ENCODE measurements around the gene TAS1R2.

Gene TAS1R2

DNA sequence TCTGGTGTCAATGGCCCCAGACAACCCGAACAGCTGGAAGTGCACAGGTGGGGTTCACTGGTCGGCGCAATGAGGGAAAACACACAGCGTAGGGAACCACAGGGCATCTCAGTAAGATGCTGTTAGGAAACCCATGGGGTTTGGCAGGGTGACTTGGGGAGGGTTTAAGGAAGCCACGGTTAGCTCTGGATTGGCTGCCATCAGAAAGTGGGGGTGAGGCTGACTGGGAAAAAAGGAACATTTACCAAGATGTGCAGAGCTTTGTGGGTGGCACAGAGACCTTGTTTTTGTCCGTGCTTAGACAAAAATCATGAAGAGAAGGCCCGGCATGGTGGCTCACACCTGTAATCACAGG, 31.9 kb upstream of the TAS1R2 start:
- peak in 1 of 2 experiments; percentile 45 for DNase-seq (ENCODE audit: low read depth in 1 of 2, low spot score in 1 of 2)

GRCh38 chr1:18890706-18891425, 31.4 kb upstream of the TAS1R2 start:
- no peak overlapping the region for H3K4me3 ChIP-seq (replicated peaks; ENCODE audit: insufficient read depth, low read length)
- DNase-seq (ENCODE audit: low read depth in 1 of 2, low spot score in 1 of 2) = no peak

More for the DNA sequence above, 31.9 kb upstream of the TAS1R2 start:
- Histone ChIP-seq H3K27ac (replicated peaks) (no peak overlapping the region), H3K4me3 (replicated peaks; ENCODE audit: insufficient read depth, low read length) (no peak overlapping the region), H3K27me3 (ENCODE audit: insufficient read depth, poor library complexity, severe bottlenecking) (no peaks in the 10 kb centered on the region)
- TF ChIP-seq REST (IDR thresholded peaks at IDR 0.05; ENCODE audit: insufficient replicate concordance, low read depth) (no peak), GABPA (IDR thresholded peaks at IDR 0.05; ENCODE audit: low read depth) (no peak), SPI1 (IDR thresholded peaks at IDR 0.05; ENCODE audit: borderline replicate concordance, low read depth) (no peak), POLR2AphosphoS5 (IDR thresholded peaks at IDR 0.05; ENCODE audit: low read depth) (no peak)
- TF ChIP-seq, protein P1, sequence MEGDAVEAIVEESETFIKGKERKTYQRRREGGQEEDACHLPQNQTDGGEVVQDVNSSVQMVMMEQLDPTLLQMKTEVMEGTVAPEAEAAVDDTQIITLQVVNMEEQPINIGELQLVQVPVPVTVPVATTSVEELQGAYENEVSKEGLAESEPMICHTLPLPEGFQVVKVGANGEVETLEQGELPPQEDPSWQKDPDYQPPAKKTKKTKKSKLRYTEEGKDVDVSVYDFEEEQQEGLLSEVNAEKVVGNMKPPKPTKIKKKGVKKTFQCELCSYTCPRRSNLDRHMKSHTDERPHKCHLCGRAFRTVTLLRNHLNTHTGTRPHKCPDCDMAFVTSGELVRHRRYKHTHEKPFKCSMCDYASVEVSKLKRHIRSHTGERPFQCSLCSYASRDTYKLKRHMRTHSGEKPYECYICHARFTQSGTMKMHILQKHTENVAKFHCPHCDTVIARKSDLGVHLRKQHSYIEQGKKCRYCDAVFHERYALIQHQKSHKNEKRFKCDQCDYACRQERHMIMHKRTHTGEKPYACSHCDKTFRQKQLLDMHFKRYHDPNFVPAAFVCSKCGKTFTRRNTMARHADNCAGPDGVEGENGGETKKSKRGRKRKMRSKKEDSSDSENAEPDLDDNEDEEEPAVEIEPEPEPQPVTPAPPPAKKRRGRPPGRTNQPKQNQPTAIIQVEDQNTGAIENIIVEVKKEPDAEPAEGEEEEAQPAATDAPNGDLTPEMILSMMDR (IDR thresholded peaks at IDR 0.05; ENCODE audit: insufficient read depth, low read length) = no peak

GRCh38 chr1:18886003-18886335, 26.5 kb upstream of the TAS1R2 start:
- no peaks in the 10 kb centered on the region for H3K27me3 ChIP-seq (ENCODE audit: insufficient read depth, poor library complexity, severe bottlenecking)
- DNase-seq (ENCODE audit: low read depth in 1 of 2, low spot score in 1 of 2) = no peak
- H3K27ac ChIP-seq (replicated peaks) = no peak overlapping the region
- H3K4me3 ChIP-seq (replicated peaks; ENCODE audit: insufficient read depth, low read length) = no peak overlapping the region
- no peak for TF ChIP-seq POLR2AphosphoS5 (IDR thresholded peaks at IDR 0.05; ENCODE audit: low read depth)
- TF ChIP-seq SPI1 (IDR thresholded peaks at IDR 0.05; ENCODE audit: borderline replicate concordance, low read depth) = no peak
- no peak for TF ChIP-seq REST (IDR thresholded peaks at IDR 0.05; ENCODE audit: insufficient replicate concordance, low read depth)
- TF ChIP-seq, protein P1 (IDR thresholded peaks at IDR 0.05; ENCODE audit: insufficient read depth, low read length) = no peak

More at GRCh38 chr1:18890706-18891425, 31.4 kb upstream of the TAS1R2 start:
- Histone ChIP-seq H3K27ac (replicated peaks) (no peak overlapping the region), H3K27me3 (ENCODE audit: insufficient read depth, poor library complexity, severe bottlenecking) (no peaks in the 10 kb centered on the region)
- TF ChIP-seq, protein P1 (IDR thresholded peaks at IDR 0.05; ENCODE audit: insufficient read depth, low read length) = no peak
- TF ChIP-seq POLR2AphosphoS5 (IDR thresholded peaks at IDR 0.05; ENCODE audit: low read depth) (no peak), GABPA (IDR thresholded peaks at IDR 0.05; ENCODE audit: low read depth) (no peak), SPI1 (IDR thresholded peaks at IDR 0.05; ENCODE audit: borderline replicate concordance, low read depth) (no peak), REST (IDR thresholded peaks at IDR 0.05; ENCODE audit: insufficient replicate concordance, low read depth) (no peak)

Data from HL-60 (cell line).